ENCODE measurements around the gene PRUNE1.

Gene PRUNE1

GRCh38 chr1:150979092-150980056 is 28.9 kb upstream of the PRUNE1 start:
- peak; percentile 77 for DNase-seq (ENCODE audit: low read depth)

DNA sequence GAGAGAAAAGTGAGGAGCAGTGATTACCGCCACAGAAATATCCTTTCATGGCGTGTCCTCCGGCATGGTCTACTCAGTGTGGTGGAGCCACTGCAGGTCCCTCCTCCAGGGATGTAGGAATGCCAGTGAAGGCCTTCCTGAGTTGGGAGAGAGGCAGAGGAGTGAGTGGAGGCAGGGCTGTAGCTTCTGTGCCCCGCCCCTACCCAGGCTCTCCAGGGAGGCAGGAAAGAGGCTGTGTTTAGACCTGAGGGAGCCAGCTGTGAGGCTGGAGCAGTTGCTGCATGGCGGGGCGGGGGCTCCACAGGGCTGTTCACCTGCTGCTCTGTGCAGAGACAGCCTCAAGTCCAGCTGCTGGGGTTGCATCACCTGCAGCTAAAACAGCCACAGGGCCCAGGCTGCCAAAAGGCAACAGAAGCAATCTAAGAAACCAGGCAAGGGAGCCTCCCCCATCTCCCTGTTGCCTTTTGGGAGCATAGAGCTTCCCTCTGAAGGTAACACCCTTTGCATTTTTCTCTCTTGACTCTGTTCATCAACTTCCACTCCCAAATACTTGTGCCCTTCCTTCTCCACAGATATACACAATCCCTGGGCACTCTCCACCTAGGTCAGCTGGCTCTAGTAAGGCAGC is 27.0 kb upstream of the PRUNE1 start:
- DNase-seq (ENCODE audit: low read depth), result no peak

DNA sequence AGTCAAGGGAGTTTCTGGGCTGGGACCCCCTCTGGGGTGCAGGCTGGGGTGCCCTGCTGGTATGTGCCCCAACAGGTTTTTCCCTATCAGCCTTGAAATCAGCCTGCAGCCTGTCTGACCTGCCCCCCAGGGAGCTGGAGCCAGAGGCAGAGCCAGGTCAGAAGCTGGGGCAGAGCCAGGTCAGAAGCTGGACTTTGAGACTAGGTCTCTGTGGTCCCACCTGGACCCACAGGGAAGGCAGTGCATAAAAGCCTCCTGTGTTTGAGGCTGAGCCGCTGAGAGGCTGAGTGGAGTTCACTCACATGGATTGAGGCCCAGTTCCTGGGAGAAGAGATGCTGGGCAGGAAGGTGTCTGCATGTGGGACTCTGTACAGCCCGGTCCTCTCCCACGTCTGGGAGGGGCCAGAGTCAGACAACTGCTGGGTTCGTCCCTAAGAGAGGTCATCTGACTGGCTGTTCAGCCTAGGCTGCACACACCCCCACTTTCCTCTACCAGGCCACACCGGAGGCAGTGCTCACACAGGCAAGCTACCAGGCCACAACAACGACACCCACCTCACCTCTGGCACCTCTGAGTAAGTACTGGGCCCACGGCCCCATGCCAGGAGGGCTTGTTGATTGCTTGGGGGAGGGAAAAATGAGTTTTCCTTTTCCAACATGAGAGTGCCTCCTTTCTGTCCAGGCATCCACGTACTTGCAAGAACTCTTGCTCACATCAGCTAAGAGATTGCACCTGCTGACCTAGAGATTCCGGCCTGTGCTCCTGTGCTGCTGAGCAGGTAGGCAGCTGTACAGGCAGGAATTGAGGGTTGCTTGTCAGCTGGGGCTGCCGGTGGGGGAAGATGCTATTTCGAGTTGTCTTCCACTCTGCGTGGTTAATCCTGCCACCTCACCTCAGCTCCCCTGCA is 26.2 kb upstream of the PRUNE1 start, which contains the start of gene ANXA9:
TSS of gene ANXA9 (plus strand) at position 488 of the 908 bp plus-strand sequence. CDS start 814 bp downstream, outside the sequence.
- DNase-seq (ENCODE audit: low read depth), result no peak

DNA sequence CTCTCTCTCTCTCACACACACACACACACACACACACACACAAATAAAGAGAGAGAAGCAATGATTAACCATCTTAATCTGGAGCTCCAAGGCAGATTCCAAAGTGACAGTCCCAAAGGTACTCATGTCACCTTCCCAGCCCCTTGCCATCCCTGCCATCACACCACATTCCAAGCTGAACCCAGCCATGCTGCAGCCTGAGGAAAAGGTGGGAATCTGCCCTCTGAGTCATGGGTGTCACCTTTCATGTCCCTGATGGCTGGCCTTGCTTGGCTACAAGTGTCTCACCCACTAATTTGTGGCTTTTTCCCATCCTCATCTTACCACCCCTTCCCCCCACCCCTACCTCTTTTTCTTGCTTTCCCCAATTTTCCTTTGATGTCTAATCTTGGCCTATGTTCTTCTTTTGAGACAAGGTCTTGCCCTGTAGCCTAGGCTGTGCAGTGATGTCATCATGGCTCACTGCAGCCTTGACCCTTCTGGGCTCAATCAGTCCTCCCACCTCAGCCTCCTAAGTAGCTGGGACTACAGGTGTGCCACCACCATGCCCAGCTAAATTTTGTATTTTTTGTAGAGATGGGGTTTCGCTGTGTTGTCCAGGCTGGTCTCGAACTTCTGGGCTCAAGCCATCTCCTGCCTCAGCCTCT is 22.9 kb upstream of the PRUNE1 start:
- DNase-seq (ENCODE audit: low read depth), result no peak

DNA sequence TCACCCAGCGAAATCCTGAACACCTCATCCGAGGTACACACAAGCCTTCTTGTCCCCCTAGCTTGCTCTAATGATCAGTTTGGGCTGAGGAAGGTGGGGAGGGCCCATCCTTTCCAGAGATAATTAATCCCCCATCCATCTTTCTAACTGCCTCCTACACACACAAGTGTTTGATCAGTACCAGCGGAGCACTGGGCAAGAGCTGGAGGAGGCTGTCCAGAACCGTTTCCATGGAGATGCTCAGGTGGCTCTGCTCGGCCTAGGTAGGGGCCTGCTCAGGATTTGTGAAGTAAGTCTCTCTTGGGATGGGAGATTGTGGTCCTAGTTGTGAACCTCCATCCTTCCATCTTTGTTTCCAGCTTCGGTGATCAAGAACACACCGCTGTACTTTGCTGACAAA is 20.3 kb upstream of the PRUNE1 start:
- DNase-seq (ENCODE audit: low read depth), result no peak

DNA sequence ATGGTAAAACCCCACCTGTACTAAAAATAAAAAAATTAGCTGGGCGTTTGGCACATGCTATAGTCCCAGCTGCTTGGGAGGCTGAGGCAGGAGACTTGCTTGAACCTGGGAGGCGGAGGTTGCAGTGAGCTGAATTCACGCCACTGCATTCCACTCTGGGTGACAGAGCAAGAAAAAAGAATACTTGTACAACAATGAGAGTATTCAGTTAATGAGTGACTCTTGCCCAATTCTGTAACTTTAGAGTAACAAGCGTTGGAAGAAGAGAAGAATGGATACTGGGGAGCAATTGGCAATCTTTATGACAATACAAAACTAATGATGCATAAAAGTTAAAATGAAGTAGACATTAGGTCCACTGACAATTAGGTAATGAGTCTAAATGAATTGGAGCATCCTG is 15.6 kb upstream of the PRUNE1 start:
- no peak for DNase-seq (ENCODE audit: low read depth)

DNA sequence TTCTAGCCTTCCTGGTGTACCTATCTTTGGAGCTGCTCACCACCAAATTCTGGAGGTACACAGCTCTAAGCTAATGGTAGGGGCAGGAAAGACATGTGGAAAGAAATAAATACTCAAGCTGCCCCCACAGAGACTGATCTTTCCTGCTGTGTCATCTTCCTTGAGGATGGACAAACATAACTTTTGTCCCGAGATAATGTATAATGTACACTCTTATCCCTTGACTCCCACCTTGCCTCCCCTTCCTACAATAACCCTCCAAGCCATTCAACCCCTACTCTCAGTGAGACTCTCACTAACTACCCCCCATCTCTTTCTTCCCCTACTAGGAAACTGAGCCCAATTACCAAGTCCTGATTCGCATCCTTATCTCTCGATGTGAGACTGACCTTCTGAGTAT is 14.0 kb upstream of the PRUNE1 start:
- no peak for DNase-seq (ENCODE audit: low read depth)

DNA sequence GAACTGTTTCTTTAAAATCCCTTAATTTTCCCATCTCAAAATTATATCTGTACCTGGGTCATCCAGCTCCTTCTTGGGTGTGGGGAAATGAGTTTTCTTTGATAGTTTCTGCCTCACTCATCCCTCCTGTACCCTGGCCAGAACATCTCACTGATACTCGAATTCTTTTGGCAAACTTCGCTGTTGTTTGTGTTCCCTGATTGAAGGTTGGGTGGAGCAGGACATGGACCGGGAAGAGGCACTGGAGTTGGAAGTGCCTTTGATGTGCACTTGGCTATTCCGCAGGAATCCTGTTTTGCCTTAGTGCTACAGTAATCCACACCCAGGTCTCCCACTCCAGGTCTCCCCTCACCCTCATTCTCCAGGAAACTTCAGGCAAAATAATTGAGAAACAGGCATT is 12.8 kb upstream of the PRUNE1 start:
- no peak for DNase-seq (ENCODE audit: low read depth)

GRCh38 chr1:150995896-150996295 is 12.4 kb upstream of the PRUNE1 start:
- DNase-seq (ENCODE audit: low read depth), result no peak

GRCh38 chr1:150997126-150997872 is 10.9 kb upstream of the PRUNE1 start:
- no peak for DNase-seq (ENCODE audit: low read depth)

DNA sequence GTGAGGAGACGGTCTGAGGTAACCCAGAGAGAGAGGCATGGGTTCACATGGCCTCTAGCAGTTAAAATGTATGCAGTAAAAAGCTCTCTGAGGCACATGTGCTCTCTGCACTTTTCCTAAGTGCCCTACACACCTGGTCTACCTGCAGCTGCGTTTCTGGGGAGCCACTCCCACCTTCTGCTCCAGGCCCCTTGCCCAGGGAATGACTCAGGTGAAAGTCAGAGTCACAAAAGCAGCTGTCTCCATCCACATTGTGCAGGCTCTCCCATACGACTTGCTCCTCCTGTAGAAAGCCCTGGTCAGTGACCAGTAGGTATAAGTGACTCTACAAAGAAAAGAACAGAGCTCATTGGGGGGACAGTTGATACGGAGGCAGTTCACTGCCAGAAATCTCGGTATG is 10.3 kb upstream of the PRUNE1 start:
- no peak for DNase-seq (ENCODE audit: low read depth)

DNA sequence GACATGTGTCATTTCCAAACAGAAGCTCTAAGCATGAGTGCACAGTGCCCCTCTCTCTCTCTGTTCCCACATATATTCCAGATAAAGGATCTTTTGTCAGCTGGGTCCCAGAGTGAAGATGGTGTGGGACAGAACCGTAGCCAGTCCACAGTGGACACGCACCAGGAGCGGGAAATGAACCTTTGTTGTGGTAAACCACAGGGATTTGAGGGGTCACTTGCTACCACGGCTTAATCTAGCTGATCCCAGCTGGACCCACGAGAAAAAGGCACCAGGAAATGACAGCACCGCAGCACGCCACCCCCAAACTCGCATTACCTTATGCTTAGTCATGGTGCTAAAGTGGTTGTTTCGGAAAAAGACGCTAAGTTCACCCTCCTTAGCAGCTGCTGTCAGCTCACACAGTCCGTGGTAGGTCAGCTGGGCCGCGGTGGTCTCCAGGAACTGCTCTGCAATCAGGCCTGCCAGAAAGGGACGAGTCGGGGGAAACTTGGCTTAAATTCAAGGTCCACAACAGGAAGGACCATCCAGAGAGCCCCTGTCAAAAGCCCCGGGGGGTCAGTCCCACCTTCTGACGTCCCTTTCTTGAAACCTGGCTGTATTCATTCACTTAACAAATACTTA is 9.1 kb upstream of the PRUNE1 start:
- no peak for DNase-seq (ENCODE audit: low read depth)

- DNase-seq (ENCODE audit: low read depth), result no peak
Observed at GRCh38 chr1:150999926-151000325, 8.3 kb upstream of the PRUNE1 start.

- no peak for DNase-seq (ENCODE audit: low read depth)
Observed at GRCh38 chr1:151000408-151000807, 7.8 kb upstream of the PRUNE1 start.

GRCh38 chr1:151001602-151002001 is 6.6 kb upstream of the PRUNE1 start:
- no peak for DNase-seq (ENCODE audit: low read depth)

- no peak for DNase-seq (ENCODE audit: low read depth)
Observed at GRCh38 chr1:151002051-151002450, 6.2 kb upstream of the PRUNE1 start.

- no peak for DNase-seq (ENCODE audit: low read depth)
Observed at GRCh38 chr1:151002611-151003010, 5.6 kb upstream of the PRUNE1 start.

GRCh38 chr1:151003180-151003579 is 5.1 kb upstream of the PRUNE1 start:
- DNase-seq (ENCODE audit: low read depth), result no peak

DNA sequence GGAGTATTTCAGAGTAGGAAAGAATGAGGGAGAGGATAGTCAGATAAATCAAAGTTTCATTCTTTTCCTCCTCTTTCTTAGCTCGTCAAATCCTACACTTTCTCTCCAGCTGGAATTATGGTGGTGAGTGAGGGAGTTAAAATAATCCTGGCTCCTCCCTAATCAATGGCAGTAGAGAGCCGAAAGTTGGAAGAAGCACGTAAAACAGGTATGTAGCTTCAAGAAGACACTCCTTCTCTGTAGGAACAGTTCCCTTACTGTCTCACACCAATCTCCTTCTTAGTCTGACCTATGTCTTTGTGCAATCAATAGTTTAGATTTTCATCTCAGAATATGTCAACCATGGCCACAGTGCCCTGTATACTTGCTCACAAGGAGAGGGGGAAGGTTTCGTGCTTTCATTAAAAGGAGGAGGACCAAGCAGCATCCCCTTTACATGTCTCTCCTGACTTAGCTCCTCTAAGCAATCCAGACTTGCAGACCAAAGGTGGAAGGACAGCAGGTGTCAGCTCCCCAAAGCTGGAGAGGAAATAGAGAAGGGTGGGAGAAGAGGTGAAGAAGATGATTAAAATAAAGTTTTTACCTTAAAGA is 2.4 kb upstream of the PRUNE1 start:
- no peak for DNase-seq (ENCODE audit: low read depth)

All from stromal cell of bone marrow (primary cell).